Testis (tissue), 3 donors: ENCODE results near the gene STAT4. TPM values are rescaled to one million over a fixed set of nuclear protein-coding genes. Genes with fewer than 3 reads are reported as not detected.

Experiments
- DNase-seq: peaks from one replicate; pipeline ENCODE4 v3.0.0-alpha.2; 2019
- H3K27ac ChIP-seq, 2 donors: fragments of 200-600 bp; sonication (generic); one replicate each; pipeline ENCODE4 v1.5.1; 2019
- H3K27me3 ChIP-seq: fragments of 200-600 bp; sonication (generic); one replicate; pipeline ENCODE4 v1.5.1; 2019
- H3K36me3 ChIP-seq: fragments of 200-600 bp; sonication (generic); one replicate; pipeline ENCODE4 v1.5.1; 2017; ENCODE audit warnings: low read depth; ENCODE audit errors: missing control alignments
- H3K4me1 ChIP-seq: fragments of 200-600 bp; sonication (generic); one replicate; pipeline ENCODE4 v1.5.1; 2019
- H3K4me3 ChIP-seq, 2 donors: fragments of 200-600 bp; sonication (generic); one replicate each; pipeline ENCODE4 v1.5.1; 2017 to 2019
- H3K9me3 ChIP-seq: fragments of 200-600 bp; sonication (generic); one replicate; pipeline ENCODE4 v1.5.1; 2017
- CTCF ChIP-seq, 3 experiments: fragments of 450-650 bp in 2 of 3; fragments of 200-600 bp in 1 of 3; sonication (generic) in 1 of 3; IDR thresholded peaks; one replicate each; pipeline ENCODE4 v1.5.1; 2016 to 2019; ENCODE audit warnings: antibody characterized with exemption in 3 of 3, mild to moderate bottlenecking in 2 of 3, moderate library complexity in 1 of 3
- POLR2A ChIP-seq: fragments of 450-650 bp; IDR thresholded peaks from one replicate; pipeline ENCODE4 v1.6.1; 2017; ENCODE audit warnings: antibody characterized with exemption, mild to moderate bottlenecking, moderate library complexity
- WGBS, 2 donors: methylation state at CpG; one replicate each; pipeline ENCODE4 v1.1.5; 2018; 5-methylcytosine and 5-hydroxymethylcytosine counted together
- intact Hi-C: fragments of 100-400 bp; cut with DNase I; formaldehyde crosslinking; loops from one replicate; pipeline ENCODE4 v1.15.1; 2023; ENCODE audit warnings: low total_unique reads
- polyA plus RNA-seq: library from polyadenylated mRNA; stranded (reverse); fragments of 350-450 nt; fragmentation: Illumina TruSeq; extraction: RNeasy Lipid Tissue Mini Kit (QIAGEN cat#74804); gene quantifications from one replicate; pipeline ENCODE4 v1.2.3, GENCODE V29; 2014; ENCODE audit warnings: low read depth, low replicate concordance; ENCODE audit not compliant: insufficient read depth
- total RNA-seq, 2 donors: library from RNA; depleted of rRNA; stranded (reverse); fragments of >200 nt; gene quantifications; one replicate each; pipeline ENCODE4 v1.2.3, GENCODE V29; 2016

STAT4 gene
- total and polyA plus RNA-seq, 3 donors from 2014 or later, result 23.0 to 59.4 (median 36.4) TPM

DNA sequence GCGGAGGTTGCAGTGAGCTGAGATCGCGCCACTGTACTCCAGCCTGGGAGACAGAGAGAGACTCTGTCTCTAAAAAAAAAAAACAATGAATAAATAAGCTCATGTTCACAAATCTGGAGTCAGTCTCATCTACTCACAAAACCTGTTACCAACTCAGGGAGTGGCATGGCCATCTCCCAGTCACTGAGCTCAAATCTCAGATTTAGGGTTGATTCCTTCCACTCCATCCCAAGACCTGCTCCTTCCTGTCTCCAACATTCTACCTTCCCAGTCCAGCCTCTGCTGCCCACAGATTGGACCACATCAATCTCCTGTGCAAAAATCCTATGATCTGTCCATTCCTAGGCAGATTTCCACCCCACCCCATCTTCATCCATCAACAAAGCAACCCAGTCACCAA is 138.4 kb downstream of the STAT4 start:
- DNase-seq, result no peak
- Histone ChIP-seq H3K36me3 (no peaks in the 10 kb centered on the region), H3K27me3 (no peaks in the 10 kb centered on the region), H3K4me1 (peaks cover 13% of the 10 kb centered on the region), H3K9me3 (no peaks in the 10 kb centered on the region), H3K4me3 (no peak overlapping the region), H3K27ac (no peak overlapping the region)
- intact Hi-C loops, result no loop called here
- 90 to 94% methylated on average over 3 of the region's 3 CpGs for WGBS, 2 donors
- TF ChIP-seq CTCF (IDR thresholded peaks at IDR 0.05) (no peak), POLR2A (no peak)

- TF ChIP-seq CTCF (IDR thresholded peaks at IDR 0.05), result no peak
- H3K36me3 ChIP-seq, result peaks cover 2% of the 10 kb centered on the region
- no peaks in the 10 kb centered on the region for H3K9me3 ChIP-seq
- 87 to 89% methylated on average over 14 of the region's 14 CpGs for WGBS, 2 donors
- no peak overlapping the region for H3K4me3 ChIP-seq
- H3K4me1 ChIP-seq, result peaks cover 13% of the 10 kb centered on the region
- no peak for DNase-seq
- H3K27me3 ChIP-seq, result no peaks in the 10 kb centered on the region
- intact Hi-C loops, result no loop called here
- no peak overlapping the region for H3K27ac ChIP-seq
These were observed 139.6 kb downstream of the STAT4 start for GRCh38 chr2:191010887-191011885.

DNA sequence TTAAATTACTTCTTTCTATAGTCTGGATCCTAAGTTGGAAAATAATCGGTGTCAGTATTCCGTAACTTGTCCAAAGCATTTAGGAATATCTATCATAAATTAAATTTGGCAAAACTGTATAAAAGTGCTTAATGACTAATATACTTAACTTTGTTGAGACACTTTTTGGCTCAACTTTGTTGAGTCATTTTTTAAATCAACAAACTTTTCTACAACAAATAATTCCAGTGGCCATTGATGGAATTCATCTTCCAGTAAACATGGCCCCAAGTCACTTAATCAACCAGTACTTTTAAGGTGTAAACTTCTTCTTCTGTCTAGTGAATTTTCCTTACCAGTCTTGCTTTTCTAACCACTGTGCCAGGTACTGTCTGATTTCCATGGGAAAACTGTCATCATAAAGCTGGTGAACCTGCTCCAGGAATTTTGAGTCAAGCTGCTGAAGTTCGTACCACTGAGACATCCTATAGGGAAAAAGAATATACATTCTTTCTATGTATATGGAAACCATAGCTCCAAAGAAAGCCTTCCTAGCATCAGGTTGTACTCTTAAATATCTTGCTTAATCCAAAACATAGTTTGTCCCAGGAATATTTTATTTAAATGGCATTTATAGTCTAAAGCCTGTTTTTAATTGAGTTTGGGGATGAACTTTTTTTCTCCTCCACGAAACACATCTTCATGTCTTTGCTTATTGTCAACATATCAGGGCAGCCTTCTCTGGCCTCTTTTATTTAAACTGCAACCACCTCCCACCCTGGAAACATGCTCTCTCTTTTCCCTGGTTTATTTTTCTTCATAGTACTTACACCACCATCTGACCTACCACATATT is 141.0 kb downstream of the STAT4 start:
- intact Hi-C loops, result no loop called here
- WGBS, 2 donors, result 92 to 98% methylated on average over 4 of the region's 4 CpGs
- H3K27ac ChIP-seq, result no peak overlapping the region

GRCh38 chr2:191008286-191008685 is 142.5 kb downstream of the STAT4 start:
- Histone ChIP-seq H3K4me1 (peaks cover 13% of the 10 kb centered on the region), H3K4me3 (no peak overlapping the region), H3K27ac (no peak overlapping the region), H3K9me3 (no peaks in the 10 kb centered on the region), H3K36me3 (peaks cover 7% of the 10 kb centered on the region), H3K27me3 (no peaks in the 10 kb centered on the region)
- DNase-seq, result no peak
- TF ChIP-seq POLR2A (no peak), CTCF (IDR thresholded peaks at IDR 0.05) (no peak)
- intact Hi-C loops, result no loop called here

More for the DNA sequence above, 141.0 kb downstream of the STAT4 start:
- Histone ChIP-seq H3K4me1 (peaks cover 13% of the 10 kb centered on the region), H3K9me3 (no peaks in the 10 kb centered on the region), H3K36me3 (peaks cover 7% of the 10 kb centered on the region), H3K4me3 (no peak overlapping the region), H3K27me3 (no peaks in the 10 kb centered on the region)
- no peak for DNase-seq
- TF ChIP-seq CTCF (IDR thresholded peaks at IDR 0.05), result no peak
